ENCODE measurements around the gene SGCG.

- TF ChIP-seq CTCF (IDR thresholded peaks at IDR 0.05; ENCODE audit: poor library complexity, severe bottlenecking) (no peak), EP300 (conservative IDR thresholded peaks at IDR 0.05; ENCODE audit: poor library complexity, severe bottlenecking) (no peak), TAF1 (IDR thresholded peaks at IDR 0.05; ENCODE audit: low read depth) (no peak), POLR2AphosphoS5 (IDR thresholded peaks at IDR 0.05) (no peak), SMC3 (conservative IDR thresholded peaks at IDR 0.05; ENCODE audit: poor library complexity) (no peak)
Observed at GRCh38 chr13:23271331-23271730, 90.6 kb downstream of the SGCG start.
